Lower lobe of right lung (tissue), 2 donors: Measurements from ENCODE around the gene STXBP5L. TPM values are rescaled to one million over a fixed set of nuclear protein-coding genes. Genes with fewer than 3 reads are reported as not detected.

Source experiments
- ATAC-seq, 2 donors: fragments of 200-7000 bp; cut with Tn5 transposase; one replicate each; pipeline ENCODE4 v1.9.1; 2020 to 2022; ENCODE audit warnings: mild to moderate bottlenecking in 2 of 2, moderate library complexity in 2 of 2
- DNase-seq: peaks from one replicate; pipeline ENCODE4 v3.0.0-alpha.2; 2020
- H3K27ac ChIP-seq: fragments of 200-600 bp; one replicate; pipeline ENCODE4 v1.8.0; 2022
- H3K27me3 ChIP-seq: fragments of 200-600 bp; one replicate; pipeline ENCODE4 v1.8.0; 2022; ENCODE audit warnings: low read depth
- H3K36me3 ChIP-seq: fragments of 200-600 bp; one replicate; pipeline ENCODE4 v1.8.0; 2022; ENCODE audit warnings: mild to moderate bottlenecking
- H3K4me1 ChIP-seq: fragments of 200-600 bp; one replicate; pipeline ENCODE4 v1.8.0; 2022
- H3K4me3 ChIP-seq: fragments of 200-600 bp; one replicate; pipeline ENCODE4 v1.8.0; 2022; ENCODE audit warnings: mild to moderate bottlenecking
- H3K9me3 ChIP-seq: fragments of 200-600 bp; one replicate; pipeline ENCODE4 v1.8.0; 2022
- intact Hi-C: fragments of 100-400 bp; cut with DNase I; formaldehyde crosslinking; loops from one replicate; pipeline ENCODE4 v1.11.0; 2022
- total RNA-seq: library from RNA; stranded (reverse); fragmentation: NEBNext Ultra II Directional; extraction: Animal tissue kit (Norgen Biotek cat#: 25700); gene quantifications from one replicate; pipeline ENCODE4 v1.2.1, GENCODE V29; 2021
- TF ChIP-seq, protein P1 (sequence below): fragments of 200-600 bp; IDR thresholded peaks from one replicate; pipeline ENCODE4 v1.8.0; 2022; ENCODE audit warnings: antibody characterized with exemption, mild to moderate bottlenecking
- donor health status: DM: no; HTN: yes; CAD: no; lungs with severe emphysema.

Gene STXBP5L
- total RNA-seq, 1 donor from 2014 or later, result not detected

DNA sequence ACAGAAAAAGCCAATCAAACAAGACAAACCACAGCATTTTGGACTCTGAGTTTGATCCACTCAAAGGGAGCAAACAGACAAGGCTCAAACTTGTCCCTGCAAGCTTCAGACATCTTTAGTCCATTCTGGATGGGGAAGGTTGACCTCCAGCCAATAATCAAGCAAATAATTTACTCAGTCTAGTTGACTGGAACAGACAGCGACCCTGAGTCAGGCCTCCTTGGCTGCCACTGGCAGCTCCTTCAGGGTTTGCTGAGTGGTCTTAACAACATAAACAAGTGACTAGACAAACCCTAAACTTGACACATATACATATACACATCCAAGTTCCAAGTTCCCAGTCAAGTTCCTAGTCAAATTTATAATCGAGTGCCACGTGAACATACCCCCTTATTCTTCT is 323.9 kb downstream of the STXBP5L start:
- TF ChIP-seq, protein P1, sequence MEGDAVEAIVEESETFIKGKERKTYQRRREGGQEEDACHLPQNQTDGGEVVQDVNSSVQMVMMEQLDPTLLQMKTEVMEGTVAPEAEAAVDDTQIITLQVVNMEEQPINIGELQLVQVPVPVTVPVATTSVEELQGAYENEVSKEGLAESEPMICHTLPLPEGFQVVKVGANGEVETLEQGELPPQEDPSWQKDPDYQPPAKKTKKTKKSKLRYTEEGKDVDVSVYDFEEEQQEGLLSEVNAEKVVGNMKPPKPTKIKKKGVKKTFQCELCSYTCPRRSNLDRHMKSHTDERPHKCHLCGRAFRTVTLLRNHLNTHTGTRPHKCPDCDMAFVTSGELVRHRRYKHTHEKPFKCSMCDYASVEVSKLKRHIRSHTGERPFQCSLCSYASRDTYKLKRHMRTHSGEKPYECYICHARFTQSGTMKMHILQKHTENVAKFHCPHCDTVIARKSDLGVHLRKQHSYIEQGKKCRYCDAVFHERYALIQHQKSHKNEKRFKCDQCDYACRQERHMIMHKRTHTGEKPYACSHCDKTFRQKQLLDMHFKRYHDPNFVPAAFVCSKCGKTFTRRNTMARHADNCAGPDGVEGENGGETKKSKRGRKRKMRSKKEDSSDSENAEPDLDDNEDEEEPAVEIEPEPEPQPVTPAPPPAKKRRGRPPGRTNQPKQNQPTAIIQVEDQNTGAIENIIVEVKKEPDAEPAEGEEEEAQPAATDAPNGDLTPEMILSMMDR, result no peak
- no peak for ATAC-seq
- H3K36me3 ChIP-seq, result no peaks in the 10 kb centered on the region
- H3K27me3 ChIP-seq, result no peaks in the 10 kb centered on the region
- no peak overlapping the region for H3K4me3 ChIP-seq
- no peak for DNase-seq
- H3K4me1 ChIP-seq, result no peaks in the 10 kb centered on the region
- no peaks in the 10 kb centered on the region for H3K9me3 ChIP-seq
- intact Hi-C loops, result no loop called here
- no peak overlapping the region for H3K27ac ChIP-seq

DNA sequence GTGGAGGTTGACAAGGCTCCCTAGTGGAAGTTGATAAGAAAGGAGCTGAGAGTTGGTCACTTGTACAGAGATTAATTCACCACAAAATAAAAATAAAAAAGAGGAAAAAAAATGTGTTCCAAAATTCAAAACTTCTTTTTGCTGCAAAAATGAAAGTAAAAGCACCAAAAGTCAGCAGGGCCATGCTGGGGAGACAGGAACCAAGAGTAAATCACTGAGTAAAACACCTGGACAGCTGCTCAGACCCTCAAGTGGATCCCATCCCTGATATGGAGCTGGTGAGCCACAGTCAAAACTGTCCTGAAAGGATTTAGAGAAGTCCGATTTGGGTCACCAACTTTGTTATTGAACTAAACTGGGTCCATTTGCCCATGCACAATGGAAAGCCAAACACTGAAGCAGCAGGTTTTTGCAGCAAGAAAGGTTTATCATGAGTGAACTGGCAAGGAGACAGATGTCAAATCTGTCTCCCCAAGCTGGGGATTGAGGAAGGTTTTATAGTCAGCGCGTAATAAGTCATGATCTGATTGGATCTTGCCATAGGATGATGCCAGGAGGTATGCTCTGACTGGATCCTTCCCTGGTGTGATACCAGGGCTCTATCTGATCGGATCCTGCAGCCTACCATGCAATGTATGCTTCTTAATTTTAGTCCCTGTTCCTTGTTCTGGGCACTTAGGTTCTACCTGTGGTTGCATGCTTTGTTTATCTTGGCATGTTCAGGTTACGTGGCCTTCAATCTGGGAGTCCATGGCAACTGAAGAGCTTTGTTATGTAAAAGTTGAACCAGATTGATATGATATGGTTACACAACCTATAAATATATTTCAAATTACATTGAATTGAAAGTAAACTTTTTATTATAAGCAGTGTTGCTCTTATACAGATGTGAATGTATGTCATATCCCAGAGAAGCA is 324.6 kb downstream of the STXBP5L start:
- H3K36me3 ChIP-seq, result no peaks in the 10 kb centered on the region
- H3K9me3 ChIP-seq, result no peaks in the 10 kb centered on the region
- no peaks in the 10 kb centered on the region for H3K4me1 ChIP-seq
- H3K27ac ChIP-seq, result no peak overlapping the region
- no peak overlapping the region for H3K4me3 ChIP-seq
- ATAC-seq, result peak in 1 of 2 donors; percentile 26
- no peak for DNase-seq
- intact Hi-C loops, result no loop called here
- H3K27me3 ChIP-seq, result no peaks in the 10 kb centered on the region
- TF ChIP-seq, protein P1, result no peak

DNA sequence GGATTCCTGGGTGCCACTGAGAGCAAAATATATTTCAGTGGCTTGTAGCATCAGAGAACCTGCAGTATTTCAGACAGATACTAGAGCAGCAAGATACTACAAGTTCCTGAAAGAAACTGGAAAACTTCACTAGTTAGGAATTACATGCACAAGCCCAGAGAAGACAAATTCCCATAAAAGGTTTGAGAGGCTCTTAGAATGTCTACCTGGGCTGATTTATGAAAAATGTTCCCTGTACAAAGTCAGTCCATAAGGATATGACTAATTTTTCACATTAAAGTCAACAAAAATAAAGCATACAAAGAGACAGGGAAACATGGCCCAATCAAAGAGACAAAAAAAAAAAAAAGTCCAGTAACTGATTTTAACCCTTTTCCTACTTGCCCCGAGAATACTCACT is 335.2 kb downstream of the STXBP5L start:
- no peaks in the 10 kb centered on the region for H3K9me3 ChIP-seq
- H3K27me3 ChIP-seq, result no peaks in the 10 kb centered on the region
- DNase-seq (no peak), ATAC-seq (no peak)
- no peak overlapping the region for H3K4me3 ChIP-seq
- H3K4me1 ChIP-seq, result no peaks in the 10 kb centered on the region
- TF ChIP-seq, protein P1, result no peak
- H3K27ac ChIP-seq, result no peak overlapping the region
- H3K36me3 ChIP-seq, result no peaks in the 10 kb centered on the region
- intact Hi-C loops, result no loop called here

DNA sequence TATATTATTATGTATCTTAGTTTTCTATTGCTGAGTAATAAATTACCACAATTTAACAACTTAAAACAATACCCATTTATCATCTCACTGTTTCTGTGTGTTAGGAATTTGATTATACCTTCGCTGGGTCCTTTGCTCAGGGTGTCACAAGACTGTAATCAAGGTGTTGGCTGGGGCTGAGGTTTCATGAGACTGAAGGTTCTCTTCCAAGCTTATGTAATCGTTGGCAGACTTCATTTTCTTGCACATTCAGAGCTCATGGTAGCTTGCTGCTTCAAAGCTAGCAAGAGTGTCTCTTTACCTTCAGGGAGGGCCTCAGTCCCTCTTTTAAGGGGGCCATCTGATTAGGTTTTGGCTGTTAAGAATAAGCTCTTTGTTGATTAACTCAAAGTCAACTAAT is 344.7 kb downstream of the STXBP5L start:
- DNase-seq (no peak), ATAC-seq (no peak)
- Histone ChIP-seq H3K36me3 (no peaks in the 10 kb centered on the region), H3K27me3 (no peaks in the 10 kb centered on the region), H3K9me3 (no peaks in the 10 kb centered on the region), H3K4me3 (no peak overlapping the region), H3K4me1 (no peaks in the 10 kb centered on the region), H3K27ac (no peak overlapping the region)
- TF ChIP-seq, protein P1, result no peak
- intact Hi-C loops, result no loop called here

DNA sequence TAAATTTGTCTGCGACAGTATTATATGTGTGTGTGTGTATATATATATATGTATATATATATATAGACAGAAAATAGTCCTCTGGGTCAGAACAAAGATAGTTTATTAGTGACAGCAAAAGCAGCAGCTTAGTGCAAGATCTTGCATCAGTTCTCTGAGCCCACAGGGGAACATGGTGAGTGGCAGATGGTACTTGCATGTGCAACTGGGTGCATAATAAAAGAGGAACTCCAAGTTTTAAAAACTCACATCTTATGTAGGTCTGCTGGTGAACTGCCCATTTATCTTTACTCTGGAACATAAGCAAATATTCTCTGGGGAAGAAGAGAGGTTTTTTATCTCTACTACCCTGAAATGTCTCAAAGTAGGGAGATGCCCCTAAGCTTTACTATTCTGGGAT is 361.4 kb downstream of the STXBP5L start:
- no peak for ATAC-seq
- no peak overlapping the region for H3K4me3 ChIP-seq
- H3K27ac ChIP-seq, result no peak overlapping the region
- intact Hi-C loops, result no loop called here
- H3K36me3 ChIP-seq, result no peaks in the 10 kb centered on the region
- DNase-seq, result no peak
- H3K9me3 ChIP-seq, result peaks cover 5% of the 10 kb centered on the region
- H3K27me3 ChIP-seq, result no peaks in the 10 kb centered on the region
- no peaks in the 10 kb centered on the region for H3K4me1 ChIP-seq
- TF ChIP-seq, protein P1, result no peak
